Activated CD8-positive, alpha-beta memory T cell treated with anti-CD3 and anti-CD28 coated beads for 48 hours (primary cell): Measurements from ENCODE around the gene C3orf85.

ENCODE experiments used
- DNase-seq, 3 experiments: peaks; one replicate each; pipeline ENCODE4 v3.0.0-alpha.2; 2020; ENCODE audit warnings: low read depth in 2 of 3, low spot score in 2 of 3

Gene C3orf85

GRCh38 chr3:109149078-109149477 is 12.6 kb downstream of the C3orf85 start:
- DNase-seq: no peak

GRCh38 chr3:109152320-109152719 is 15.8 kb downstream of the C3orf85 start:
- no peak for DNase-seq

DNA sequence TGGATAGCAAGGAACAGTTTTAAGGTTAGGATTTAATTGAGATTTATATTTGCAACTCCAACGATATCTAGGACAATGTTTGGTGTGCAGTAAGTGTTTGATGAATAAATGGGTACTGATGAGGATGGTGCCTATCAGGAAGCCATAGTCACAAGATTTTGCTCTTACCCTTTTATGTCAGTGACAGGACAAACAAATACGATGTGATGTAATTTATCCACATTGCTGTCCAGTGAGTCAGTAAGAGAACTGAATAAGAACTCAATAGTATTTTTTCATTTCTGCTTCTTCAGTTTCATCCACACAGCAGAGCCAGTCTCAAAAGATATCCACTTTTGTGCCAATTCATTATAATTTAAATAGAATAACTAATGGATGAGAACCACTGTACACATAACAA is 18.5 kb downstream of the C3orf85 start:
- no peak for DNase-seq

GRCh38 chr3:109155828-109156227 is 19.3 kb downstream of the C3orf85 start:
- no peak for DNase-seq

DNA sequence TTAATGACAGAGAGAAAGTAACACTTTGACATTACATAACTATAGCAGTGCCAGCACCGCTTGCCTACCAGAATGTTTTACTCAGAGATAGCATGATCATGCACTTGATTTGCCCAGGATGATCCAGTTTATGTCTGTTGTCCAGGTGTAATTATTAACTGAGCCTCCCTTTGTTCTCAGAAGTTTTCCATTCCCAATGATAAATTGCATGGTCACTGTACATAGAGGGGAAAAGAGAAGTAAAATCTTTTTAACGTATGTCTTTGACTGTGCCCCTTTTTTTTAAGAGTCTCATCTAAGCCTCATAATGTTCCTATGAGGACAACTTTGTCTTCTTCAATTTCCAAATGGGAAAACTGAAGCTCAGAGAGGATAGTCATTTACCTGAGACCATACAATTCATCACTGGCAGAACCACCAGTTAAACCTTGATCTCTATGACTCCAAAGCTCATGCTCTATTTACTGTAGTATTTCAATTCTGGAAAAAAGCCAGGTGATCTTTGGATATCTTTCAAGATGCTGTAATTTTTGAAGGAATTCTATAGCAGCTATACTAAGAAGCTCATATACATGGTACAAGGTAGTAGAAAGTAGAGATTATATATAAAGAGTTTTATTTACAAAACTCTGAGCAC is 25.1 kb downstream of the C3orf85 start:
- no peak for DNase-seq

DNA sequence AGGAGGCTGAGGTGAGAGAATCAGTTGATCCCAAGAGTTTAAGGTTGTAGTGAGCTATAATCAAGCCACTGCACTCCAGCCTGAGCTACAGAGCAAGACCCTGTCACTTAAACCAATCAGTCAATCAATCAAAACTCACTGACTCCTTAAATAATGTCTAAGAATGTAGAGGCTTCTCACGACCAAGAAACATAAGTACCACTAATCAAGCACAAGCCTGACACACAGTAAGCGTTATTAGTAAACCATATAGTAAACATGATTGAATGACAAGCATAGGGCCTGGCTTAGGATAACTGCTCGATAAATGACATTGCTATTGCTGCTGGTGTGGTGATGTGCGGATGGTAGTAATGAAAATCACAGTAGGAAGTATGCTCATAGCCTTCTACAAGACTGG is 29.4 kb downstream of the C3orf85 start:
- no peak for DNase-seq

GRCh38 chr3:109171479-109171878 is 35.0 kb downstream of the C3orf85 start:
- DNase-seq: no peak

- no peak for DNase-seq
These were observed 38.9 kb downstream of the C3orf85 start for GRCh38 chr3:109175411-109175810.

GRCh38 chr3:109176726-109177125 is 40.2 kb downstream of the C3orf85 start:
- no peak for DNase-seq

- DNase-seq: no peak
These were observed 41.4 kb downstream of the C3orf85 start for GRCh38 chr3:109177908-109178307.

DNA sequence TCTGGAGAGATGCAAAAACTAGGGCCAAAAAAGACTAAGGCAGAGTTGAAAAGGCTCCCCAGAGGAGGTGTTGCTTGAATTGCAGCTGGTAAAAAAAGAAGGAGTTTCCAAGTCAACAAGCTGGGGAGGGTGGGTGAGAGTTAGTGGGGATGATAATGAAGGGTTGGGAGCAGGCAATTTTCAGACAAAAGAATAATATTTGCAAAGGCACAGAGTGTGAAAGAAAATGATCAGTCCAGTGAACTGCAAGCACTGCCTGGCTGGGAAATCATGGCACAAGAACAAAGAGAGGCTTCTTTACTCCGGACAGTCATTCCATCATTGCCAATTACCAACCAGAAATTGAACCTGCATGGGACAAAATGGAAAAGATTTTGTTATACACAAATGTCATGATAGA is 42.2 kb downstream of the C3orf85 start:
- DNase-seq: no peak

- no peak for DNase-seq
These were observed 48.2 kb downstream of the C3orf85 start for GRCh38 chr3:109184726-109185125.

- DNase-seq: no peak
These were observed 50.9 kb downstream of the C3orf85 start for GRCh38 chr3:109187390-109187789.

GRCh38 chr3:109188741-109189140 is 52.2 kb downstream of the C3orf85 start:
- DNase-seq: no peak

GRCh38 chr3:109191421-109191820 is 54.9 kb downstream of the C3orf85 start:
- no peak for DNase-seq

DNA sequence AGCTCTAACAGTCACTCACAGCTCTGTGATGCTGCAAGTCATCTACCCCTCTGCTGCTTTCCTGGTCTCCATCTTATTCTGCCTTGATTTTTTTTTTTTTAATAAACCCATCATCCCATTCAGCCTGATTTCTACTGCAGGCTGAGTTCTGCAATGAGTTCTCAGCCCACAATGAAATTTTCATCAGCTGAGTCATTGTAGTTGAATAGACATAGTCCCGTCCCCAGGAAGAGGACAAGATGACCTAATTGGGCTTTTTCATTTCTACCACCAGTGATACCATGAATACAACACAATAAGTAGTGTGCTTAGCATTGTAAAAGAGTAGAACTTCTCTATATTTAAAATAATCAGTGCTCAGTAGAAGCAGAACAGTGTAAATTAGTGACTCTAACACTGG is 59.3 kb downstream of the C3orf85 start:
- no peak for DNase-seq
